SK-N-MC (cell line): ENCODE results near the gene GPC6.

Source experiments
- EZH2 ChIP-seq: fragments of 200-600 bp; sonication (generic); IDR thresholded peaks from one replicate; pipeline ENCODE4 v1.6.1; 2017; ENCODE audit warnings: antibody characterized with exemption
- FOXP2 ChIP-seq: optimal IDR thresholded peaks from 2 replicates; pipeline ENCODE3; 2011; ENCODE audit warnings: mild to moderate bottlenecking, moderate library complexity; ENCODE audit not compliant: insufficient read depth; ENCODE audit errors: extremely low read length, control extremely low read depth
- POLR2AphosphoS5 ChIP-seq: IDR thresholded peaks from 2 replicates; pipeline ENCODE4 v1.6.1; 2012; ENCODE audit warnings: mild to moderate bottlenecking, low read depth, low read length, borderline replicate concordance

DNA sequence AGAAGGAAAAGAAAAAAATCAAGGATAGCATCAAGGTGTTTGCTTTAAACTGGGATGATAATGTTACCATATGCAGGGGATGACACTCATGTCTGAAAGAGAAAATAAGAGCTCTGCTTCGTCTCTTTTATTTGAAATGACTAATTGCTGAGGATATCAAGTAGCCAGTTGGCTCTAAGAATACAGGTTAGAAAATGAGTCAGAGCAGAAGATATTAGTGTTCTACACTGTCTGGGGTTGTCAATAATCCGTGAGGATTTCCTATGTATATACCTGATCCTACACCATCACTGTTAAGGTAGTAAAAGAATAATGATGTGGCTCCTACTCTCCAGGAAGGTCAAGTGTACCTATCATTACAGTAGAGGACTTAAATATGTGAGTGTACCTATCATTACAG lies 562.5 kb downstream of the GPC6 start:
- TF ChIP-seq POLR2AphosphoS5 (no peak), EZH2 (no peak), FOXP2 (no peak)
